SK-N-SH (cell line): ENCODE results near the gene COG3. TPM values are rescaled to one million over a fixed set of nuclear protein-coding genes. Genes with fewer than 3 reads are reported as not detected.

Source experiments
- CTCF ChIA-PET: fragments of 300-600, 350-600 bp; formaldehyde crosslinking; extraction: SDS; loops from one replicate; lab custom pipeline; 2021; lab: Yijun Ruan, JAX
- POLR2A ChIA-PET: fragments of 350-600 bp; sonication (Branson Sonifier 250); formaldehyde crosslinking; extraction: SDS; loops from one replicate; lab custom pipeline; 2020; ENCODE audit warnings: antibody characterized with exemption, inconsistent platforms; lab: Yijun Ruan, JAX
- DNase-seq: peaks from one replicate; pipeline ENCODE4 v3.0.0; 2012
- H2AFZ ChIP-seq: fragments of 200-600 bp; sonication (generic); 2 replicates; pipeline ENCODE4 v1.8.1; 2016; ENCODE audit warnings: antibody characterized with exemption, mild to moderate bottlenecking, low read depth
- H3F3A ChIP-seq: fragments of 200-600 bp; sonication (generic); replicated peaks from 2 replicates; pipeline ENCODE3; 2016; ENCODE audit warnings: antibody characterized with exemption, mild to moderate bottlenecking; ENCODE audit not compliant: insufficient read depth
- H3K27ac ChIP-seq, 2 experiments: fragments of 200-500 bp in 1 of 2; fragments of 200-600 bp in 1 of 2; sonication (Bioruptor generic) in 1 of 2; sonication (generic), shearing (Covaris generic) in 1 of 2; 2 replicates each; pipeline versions ENCODE4 v1.5.1 to v1.6.1; 2014 to 2016; ENCODE audit warnings: low read depth in 2 of 2, inconsistent platforms in 1 of 2, low read length in 1 of 2, mild to moderate bottlenecking in 1 of 2, mixed read lengths in 1 of 2
- H3K27me3 ChIP-seq: fragments of 200-600 bp; sonication (generic), shearing (Covaris generic); 2 replicates; pipeline ENCODE4 v1.6.1; 2016; ENCODE audit warnings: mixed run types; ENCODE audit not compliant: insufficient read depth
- H3K36me3 ChIP-seq, 2 experiments: fragments of 200-500 bp in 1 of 2; fragments of 200-600 bp in 1 of 2; sonication (Bioruptor generic) in 1 of 2; sonication (generic) in 1 of 2; replicated peaks in 1 of 2; 2 replicates each; pipeline versions ENCODE3 to v1.5.1; 2014 to 2016; ENCODE audit warnings: low read length in 1 of 2, mild to moderate bottlenecking in 1 of 2; ENCODE audit not compliant: insufficient read depth in 2 of 2, control insufficient read depth in 1 of 2
- H3K4me1 ChIP-seq, 2 experiments: fragments of 200-500 bp in 1 of 2; fragments of 200-600 bp in 1 of 2; sonication (Bioruptor generic) in 1 of 2; sonication (generic), shearing (Covaris generic) in 1 of 2; 2 replicates each; pipeline versions ENCODE4 v1.5.1 to v1.6.1; 2014 to 2016; ENCODE audit warnings: low read depth in 1 of 2, low read length in 1 of 2, mixed run types in 1 of 2; ENCODE audit not compliant: insufficient read depth in 2 of 2, control insufficient read depth in 1 of 2
- H3K4me2 ChIP-seq: fragments of 200-600 bp; sonication (generic), shearing (Covaris generic); 2 replicates; pipeline ENCODE4 v1.6.1; 2017; ENCODE audit warnings: mixed run types
- H3K4me3 ChIP-seq, 2 experiments: fragments of 200-500 bp in 1 of 2; fragments of 200-600 bp in 1 of 2; sonication (Bioruptor generic) in 1 of 2; sonication (generic), shearing (Covaris generic) in 1 of 2; 2 replicates each; pipeline versions ENCODE4 v1.5.1 to v1.8.1; 2014 to 2016; ENCODE audit warnings: low read depth in 2 of 2, inconsistent platforms in 1 of 2, low read length in 1 of 2, mild to moderate bottlenecking in 1 of 2, mixed read lengths in 1 of 2, moderate library complexity in 1 of 2
- H3K79me2 ChIP-seq: fragments of 200-600 bp; sonication (generic); 2 replicates; pipeline ENCODE4 v1.8.1; 2017; ENCODE audit warnings: mild to moderate bottlenecking; ENCODE audit not compliant: insufficient read depth
- H3K9ac ChIP-seq: fragments of 200-600 bp; sonication (generic); 2 replicates; pipeline ENCODE4 v1.6.1; 2017; ENCODE audit warnings: mixed run types
- H3K9me2 ChIP-seq: fragments of 200-600 bp; sonication (generic); 2 replicates; pipeline ENCODE4 v1.6.1; 2017; ENCODE audit warnings: mixed run types
- H3K9me3 ChIP-seq: fragments of 200-600 bp; sonication (generic); 2 replicates; pipeline ENCODE4 v1.6.1; 2017; ENCODE audit warnings: mixed run types, mild to moderate bottlenecking, moderate library complexity
- H4K20me1 ChIP-seq: fragments of 200-600 bp; sonication (generic); 2 replicates; pipeline ENCODE4 v1.6.1; 2017; ENCODE audit warnings: mild to moderate bottlenecking, mixed run types; ENCODE audit not compliant: insufficient read depth
- CTCF ChIP-seq: fragments of 200-600 bp; sonication (generic); IDR thresholded peaks from 2 replicates; pipeline ENCODE4 v1.6.1; 2017; ENCODE audit warnings: antibody characterized with exemption, mild to moderate bottlenecking, moderate library complexity
- ELF1 ChIP-seq: IDR thresholded peaks from 2 replicates; pipeline ENCODE4 v1.4.0; 2012
- EP300 ChIP-seq, 2 experiments: IDR thresholded peaks; 2 replicates each; pipeline versions ENCODE4 v1.4.0 to v1.6.1; 2012; ENCODE audit warnings: borderline replicate concordance in 1 of 2, low read depth in 1 of 2, low read length in 1 of 2
- FOXJ3 ChIP-seq: sonication (generic); formaldehyde crosslinking; IDR thresholded peaks from 2 replicates; pipeline ENCODE4 v1.5.1; 2020; ENCODE audit warnings: mild to moderate bottlenecking, missing genetic modification reagents
- FOXM1 ChIP-seq: IDR thresholded peaks from 2 replicates; pipeline ENCODE4 v1.4.0; 2012; ENCODE audit warnings: low read depth, mild to moderate bottlenecking
- GATA2 ChIP-seq: sonication (generic); formaldehyde crosslinking; IDR thresholded peaks from 2 replicates; pipeline ENCODE4 v1.5.0; 2020; ENCODE audit warnings: mild to moderate bottlenecking, missing genetic modification reagents
- JUND ChIP-seq: IDR thresholded peaks from 2 replicates; pipeline ENCODE4 v1.4.0; 2012
- MXI1 ChIP-seq: IDR thresholded peaks from 2 replicates; pipeline ENCODE4 v1.6.1; 2012; ENCODE audit warnings: mild to moderate bottlenecking, low read depth, low read length, improper control_type of control experiment
- RAD21 ChIP-seq: IDR thresholded peaks from 2 replicates; pipeline ENCODE4 v1.6.1; 2012; ENCODE audit warnings: mild to moderate bottlenecking, low read length
- RFX5 ChIP-seq: IDR thresholded peaks from 2 replicates; pipeline ENCODE4 v1.6.1; 2012; ENCODE audit warnings: mild to moderate bottlenecking, improper control_type of control experiment, low read length
- RXRA ChIP-seq: IDR thresholded peaks from 2 replicates; pipeline ENCODE4 v1.4.0; 2012; ENCODE audit warnings: low read depth, mild to moderate bottlenecking, borderline replicate concordance
- TAF1 ChIP-seq: IDR thresholded peaks from 2 replicates; pipeline ENCODE4 v1.6.1; 2012; ENCODE audit warnings: low read depth, mild to moderate bottlenecking, low read length, moderate library complexity, borderline replicate concordance
- TCF12 ChIP-seq: IDR thresholded peaks from 2 replicates; pipeline ENCODE4 v1.4.0; 2012
- TEAD4 ChIP-seq: IDR thresholded peaks from 2 replicates; pipeline ENCODE4 v1.4.0; 2012; ENCODE audit warnings: mild to moderate bottlenecking, borderline replicate concordance; ENCODE audit not compliant: insufficient read depth
- USF1 ChIP-seq: IDR thresholded peaks from 2 replicates; pipeline ENCODE4 v1.4.0; 2012; ENCODE audit warnings: low read depth, borderline replicate concordance
- USF2 ChIP-seq: fragments of 150-350 bp; IDR thresholded peaks from 2 replicates; pipeline ENCODE4 v1.6.1; 2017; ENCODE audit warnings: antibody characterized with exemption, low read length, low read depth, borderline replicate concordance
- YY1 ChIP-seq: IDR thresholded peaks from 2 replicates; pipeline ENCODE4 v1.4.0; 2012; ENCODE audit warnings: low read depth, mild to moderate bottlenecking
- WGBS: methylation state at CpG from one replicate; pipeline ENCODE4 v1.1.6; 2017; ENCODE audit warnings: low lambda C conversion rate; 5-methylcytosine and 5-hydroxymethylcytosine counted together
- polyA plus RNA-seq, 3 experiments: library from polyadenylated mRNA; depleted of rRNA; stranded (reverse); fragments of >200 nt; gene quantifications; 2 replicates each; pipeline ENCODE4 v1.2.3, GENCODE V29; 2012

COG3 gene
- polyA plus RNA-seq, 1 of the 3 experiments (the other 2 are of a cell fraction), result 25.6 TPM

- 88% methylated on average over 2 of the region's 2 CpGs for WGBS
- CTCF ChIA-PET, result interaction anchor here (0.7 to 2.5 kb wide), 6 partner anchors 11 to 552 kb away, joined by 3 to 6 read pairs (median 4); no protein-coding TSS in a partner anchor
- Histone ChIP-seq H3K4me3 (no peak overlapping the region), H3K9me3 (no peaks in the 10 kb centered on the region), H3K36me3 (peaks cover 14 to 44% of the 10 kb centered on the region in 2 experiments), H3K4me2 (no peak overlapping the region), H3K9me2 (no peaks in the 10 kb centered on the region), H3K9ac (no peak overlapping the region), H3K27me3 (no peaks in the 10 kb centered on the region), H3F3A (peaks cover 9% of the 10 kb centered on the region), H3K27ac (no peak overlapping the region), H3K79me2 (peaks cover 99% of the 10 kb centered on the region), H3K4me1 (peaks cover 0 to 5% of the 10 kb centered on the region in 2 experiments; a peak in 2 of 4 replicates), H2AFZ (no peak overlapping the region), H4K20me1 (peaks cover 65% of the 10 kb centered on the region)
- TF ChIP-seq YY1 (no peak), FOXJ3 (CRISPR knock-in tag) (no peak), EP300 (IDR thresholded peaks at IDR 0.05; ENCODE audit: borderline replicate concordance in 1 of 2, low read depth in 1 of 2, low read length in 1 of 2) (no peak), GATA2 (no peak), FOXM1 (no peak), CTCF (peak; percentile 26; the same call in 1 of the 2 replicates), ELF1 (no peak), USF2 (no peak), TAF1 (no peak)
- DNase-seq, result peak; percentile 39
- POLR2A ChIA-PET, result no interaction called here
These were observed 8.9 kb downstream of the COG3 start for GRCh38 chr13:45473627-45474026.

- peaks cover 97% of the 10 kb centered on the region for H3K79me2 ChIP-seq
- CTCF ChIA-PET, result interaction anchor here (0.9 to 1.3 kb wide), 2 partner anchors 10 to 12 kb away, joined by 3 to 5 read pairs; partner anchors contain the start of gene COG3
- peaks cover 23 to 45% of the 10 kb centered on the region in 2 experiments for H3K36me3 ChIP-seq
- no peak overlapping the region for H3K9ac ChIP-seq
- no peak overlapping the region for H3K4me3 ChIP-seq
- H4K20me1 ChIP-seq, result peaks cover 54% of the 10 kb centered on the region
- no peak overlapping the region for H2AFZ ChIP-seq
- 90% methylated on average over 3 of the region's 3 CpGs for WGBS
- no peak overlapping the region for H3K4me2 ChIP-seq
- TF ChIP-seq RFX5 (no peak), TCF12 (no peak), JUND (no peak), TEAD4 (no peak), RXRA (no peak), RAD21 (no peak), MXI1 (no peak), USF1 (no peak), CTCF (no peak), ELF1 (no peak)
- POLR2A ChIA-PET, result no interaction called here
- H3F3A ChIP-seq, result peaks cover 6% of the 10 kb centered on the region
- no peak overlapping the region for H3K27ac ChIP-seq
- no peaks in the 10 kb centered on the region for H3K9me3 ChIP-seq
- H3K4me1 ChIP-seq, result peaks cover 0 to 2% of the 10 kb centered on the region in 2 experiments; a peak in 1 of 4 replicates
- DNase-seq, result no peak
- H3K9me2 ChIP-seq, result no peaks in the 10 kb centered on the region
- H3K27me3 ChIP-seq, result no peaks in the 10 kb centered on the region
These were observed 10.1 kb downstream of the COG3 start for GRCh38 chr13:45474584-45475454.
